SIG-M5 treated with dmso at 0.1 percent for 504 hours (cell line): ENCODE data around the gene VMP1.
"Not testable (repeated sequence)": the region's sequence is repeated elsewhere in the genome, so short reads cannot be mapped to it uniquely, and the experiment has no call there.

Experiments used
- DNase-seq: peaks from one replicate; lab custom pipeline; 2025; ENCODE audit not compliant: unreplicated experiment; lab: John Stamatoyannopoulos, UW

VMP1 gene

DNA sequence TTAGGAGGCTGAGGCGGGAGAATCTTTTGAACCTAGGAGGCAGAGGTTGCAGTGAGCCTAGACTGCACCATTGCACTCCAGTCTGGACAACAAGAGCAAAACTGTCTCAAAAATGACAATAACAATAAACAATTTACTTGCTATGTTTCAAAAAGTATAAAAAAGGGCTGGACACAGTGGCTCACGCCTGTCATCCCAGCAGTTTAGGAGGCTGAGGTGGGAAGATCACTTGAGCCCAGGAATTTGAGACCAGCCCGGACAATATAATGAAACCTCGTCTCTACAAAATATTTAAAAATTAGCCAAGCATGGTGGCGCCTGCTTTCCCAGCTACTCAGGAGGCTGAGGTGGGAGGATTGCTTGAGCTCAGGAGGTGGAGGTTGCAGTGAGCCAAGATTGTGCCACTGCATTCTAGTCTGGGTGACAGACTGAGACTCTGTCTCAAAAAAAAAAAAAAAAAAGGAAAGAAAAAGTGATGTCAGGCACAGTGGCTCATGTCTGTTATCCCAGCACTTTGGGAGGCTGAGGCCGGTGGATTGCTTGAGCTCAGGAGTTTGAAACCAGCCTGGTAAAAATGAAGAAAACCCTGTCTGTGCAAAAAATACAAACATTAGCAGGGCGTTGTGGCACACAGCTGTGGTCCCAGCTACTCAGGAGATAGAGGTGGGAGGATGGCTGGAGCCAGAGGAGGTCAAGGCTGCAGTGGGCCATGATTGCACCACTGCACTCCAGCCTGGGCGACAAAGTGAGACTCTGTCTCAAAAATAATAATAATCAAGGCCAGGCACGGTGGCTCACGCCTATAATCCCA is 146.7 kb downstream of the VMP1 start:
- DNase-seq: not testable (repeated sequence)

GRCh38 chr17:59856859-59857794 is 149.7 kb downstream of the VMP1 start:
- peak; percentile 100 for DNase-seq

DNA sequence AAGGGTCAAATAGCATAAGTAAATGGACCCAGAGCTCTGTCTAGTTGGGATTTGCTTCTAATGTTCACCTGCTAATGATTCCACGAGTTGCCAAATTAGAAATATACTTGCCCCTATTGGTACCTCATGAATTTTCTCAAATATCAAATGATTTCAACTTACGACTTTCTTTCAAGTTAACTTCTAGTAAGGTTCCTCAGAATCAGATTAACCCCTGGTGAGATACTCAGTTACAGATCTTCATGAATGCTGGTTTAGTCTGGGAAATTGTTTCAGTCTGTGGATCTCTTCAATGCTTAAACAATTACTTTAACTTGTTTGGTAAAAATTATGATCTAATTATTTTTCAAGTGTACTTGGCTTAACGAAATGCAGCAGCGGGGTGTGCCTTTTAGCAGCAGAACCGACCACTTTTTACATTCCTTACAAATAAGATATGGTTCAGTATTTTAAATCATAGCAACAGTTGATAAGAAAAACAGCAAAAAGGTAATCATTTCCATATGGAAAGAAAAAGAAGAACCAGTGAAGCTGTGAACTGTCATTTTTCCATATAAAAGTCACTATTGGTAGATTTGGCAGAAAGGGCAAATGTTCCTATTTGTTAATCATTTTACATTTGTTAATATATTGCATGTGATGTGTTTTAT is 150.8 kb downstream of the VMP1 start:
- DNase-seq: no peak

DNA sequence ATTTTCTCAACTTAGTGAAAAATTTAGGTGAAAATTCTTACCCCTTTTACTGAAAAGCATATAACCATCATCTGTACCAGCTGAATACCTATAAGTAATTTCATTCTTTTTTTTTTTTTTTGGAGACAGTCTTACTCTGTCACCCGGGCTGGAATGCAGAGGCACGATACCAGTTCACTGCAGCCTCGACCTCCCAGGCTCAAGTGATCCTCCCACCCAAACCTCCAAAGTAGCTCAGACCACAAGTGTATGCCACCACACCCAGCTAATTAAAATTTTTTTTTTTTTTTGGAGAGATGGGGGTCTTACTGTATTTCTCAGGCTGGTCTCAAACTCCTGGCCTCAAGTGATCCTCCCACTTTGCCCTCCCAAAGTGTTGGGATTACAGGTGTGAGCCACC is 151.5 kb downstream of the VMP1 start:
- no peak for DNase-seq

DNA sequence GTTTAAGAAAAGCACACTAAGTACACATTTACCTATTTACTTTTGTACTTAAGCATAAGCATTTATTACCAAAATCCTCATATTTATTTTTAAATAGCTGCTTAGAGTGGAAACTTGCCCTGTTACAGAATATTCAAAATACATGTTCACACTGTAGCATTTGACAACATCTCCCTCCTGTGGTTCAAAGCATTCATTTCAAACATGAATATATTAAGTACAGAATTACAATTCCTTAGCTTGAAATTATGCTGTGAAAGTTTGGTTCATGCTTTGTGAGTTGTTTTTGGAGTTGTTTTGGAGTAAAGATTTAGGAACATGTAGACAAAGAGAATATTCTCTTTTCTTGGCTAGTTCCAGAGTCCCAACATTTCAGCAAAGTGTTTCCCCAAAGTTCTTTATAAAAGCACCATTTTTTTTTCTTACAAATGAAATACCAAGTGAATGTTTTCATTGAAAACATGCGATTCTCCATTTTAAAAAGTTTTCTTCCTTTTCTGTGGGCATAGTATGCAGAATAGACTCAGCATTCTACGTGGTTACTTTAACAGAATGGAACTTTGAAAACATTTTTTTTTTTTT is 152.1 kb downstream of the VMP1 start:
- peak; percentile 98 for DNase-seq

GRCh38 chr17:59863616-59864015 is 156.2 kb downstream of the VMP1 start:
- no peak for DNase-seq

DNA sequence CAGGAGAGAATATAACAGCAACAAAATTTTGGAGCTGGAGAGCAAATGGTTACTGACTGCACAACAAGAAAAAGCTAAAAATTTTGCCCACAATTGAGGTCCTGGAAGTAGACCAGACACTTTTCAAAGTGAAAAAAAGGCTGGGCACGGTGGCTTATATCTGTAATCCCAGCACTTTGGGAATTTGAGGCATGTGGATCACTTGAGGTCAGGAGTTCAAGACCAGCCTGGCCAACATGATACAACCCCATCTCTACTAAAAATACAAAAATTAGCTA is 162.4 kb downstream of the VMP1 start:
- DNase-seq: no peak

DNA sequence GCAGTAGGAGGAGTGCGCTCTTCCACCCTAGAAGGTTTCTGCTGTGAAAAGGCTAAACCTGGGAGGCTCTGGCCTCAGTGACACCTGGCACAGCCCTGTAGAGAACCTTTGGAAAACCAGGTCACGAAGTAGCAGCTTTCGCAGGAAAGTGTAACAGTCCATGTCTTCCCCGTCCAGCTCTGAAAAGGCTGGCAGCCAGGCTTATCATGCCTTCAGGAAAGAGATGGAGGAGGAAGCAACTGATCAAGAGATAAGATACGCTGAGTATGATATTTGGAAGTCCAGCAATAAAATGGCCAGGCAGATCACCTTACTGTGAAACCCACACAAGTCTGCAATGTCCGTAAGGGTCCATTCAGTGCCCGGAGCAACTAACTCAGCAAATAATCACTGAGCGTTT is 163.0 kb downstream of the VMP1 start:
- no peak for DNase-seq

DNA sequence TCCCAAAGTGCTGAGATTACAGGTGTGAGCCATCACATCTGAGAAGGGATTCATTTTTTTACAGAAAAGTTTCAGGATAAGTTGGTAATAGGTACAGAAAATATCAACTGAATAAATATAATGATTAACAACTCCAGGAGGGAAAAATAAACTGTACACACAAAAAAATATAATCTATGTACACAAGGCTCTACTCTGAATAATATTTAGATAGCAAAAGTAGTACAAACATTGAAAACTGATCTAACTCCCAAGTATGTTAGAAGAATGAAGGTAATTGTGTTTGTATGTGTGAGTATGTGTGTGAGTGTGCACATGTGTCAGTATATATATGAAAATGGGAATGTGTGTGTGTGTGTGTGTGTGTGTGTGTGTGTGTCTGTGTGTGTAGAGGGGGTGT is 164.9 kb downstream of the VMP1 start:
- no peak for DNase-seq

- DNase-seq: not testable (repeated sequence)
Observed at GRCh38 chr17:59873414-59873813, 166.0 kb downstream of the VMP1 start.

GRCh38 chr17:59874376-59874775 is 166.9 kb downstream of the VMP1 start:
- DNase-seq: no peak

DNA sequence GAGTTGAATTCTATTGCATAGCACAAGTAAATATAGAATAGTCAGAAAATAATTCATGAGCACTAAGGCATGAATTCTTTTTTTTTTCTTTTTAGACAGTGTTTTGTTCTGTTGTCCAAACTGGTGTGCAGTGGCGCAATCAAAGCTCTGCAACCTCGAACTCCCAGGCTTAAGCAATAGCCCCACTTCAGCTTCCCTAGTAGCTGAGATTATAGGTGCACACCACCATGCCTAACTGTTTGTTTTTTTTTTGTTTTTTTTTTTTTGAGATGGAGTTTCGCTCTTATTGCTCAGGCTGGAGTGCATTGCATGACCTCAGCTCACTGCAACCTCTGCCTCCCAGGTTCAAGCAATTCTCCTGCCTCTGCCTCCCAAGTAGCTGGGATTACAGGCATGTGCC is 168.7 kb downstream of the VMP1 start:
- DNase-seq: peak; percentile 51

- no peak for DNase-seq
Observed at GRCh38 chr17:59877965-59878364, 170.5 kb downstream of the VMP1 start.

- no peak for DNase-seq
Observed at GRCh38 chr17:59878624-59879023, 171.2 kb downstream of the VMP1 start.

DNA sequence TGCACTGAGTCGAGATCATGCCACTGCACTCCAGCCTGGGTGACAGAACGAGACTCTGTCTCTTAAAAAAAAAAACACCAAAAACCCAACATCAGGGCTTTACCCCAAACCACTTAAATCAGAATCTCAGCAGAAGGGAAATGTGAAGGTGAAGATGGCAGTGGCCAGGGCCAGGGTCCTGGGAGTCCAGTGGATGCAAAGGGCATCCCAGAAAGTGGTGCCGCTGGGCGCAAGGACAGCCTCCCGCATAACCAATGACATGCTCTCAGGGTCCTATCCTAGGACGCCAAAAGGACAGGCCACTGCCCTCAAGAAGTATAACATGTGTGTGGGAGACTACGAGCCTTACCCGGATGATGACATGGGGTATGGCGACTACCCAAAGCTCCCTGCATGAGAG is 177.4 kb downstream of the VMP1 start:
- DNase-seq: no peak

GRCh38 chr17:59888145-59888750 is 180.8 kb downstream of the VMP1 start:
- peak; percentile 59 for DNase-seq

- peak; percentile 53 for DNase-seq
Observed at GRCh38 chr17:59890720-59891119, 183.3 kb downstream of the VMP1 start.
